HG03045 (cell line): ENCODE results near the gene LBH.

Experiments used
- ATAC-seq: cut with Tn5 transposase; IDR thresholded peaks from one replicate; pipeline ENCODE4 v1.9.1; 2021; ENCODE audit warnings: mild to moderate bottlenecking, moderate library complexity; ENCODE audit not compliant: unreplicated experiment

LBH gene

GRCh38 chr2:30231212-30231995 is at the start of gene LBH:
Gene LBH, plus strand, starts transcription at chr2:30231534. Its CDS starts 205 bp downstream, at chr2:30231739.
- peak; percentile 46 for ATAC-seq

DNA sequence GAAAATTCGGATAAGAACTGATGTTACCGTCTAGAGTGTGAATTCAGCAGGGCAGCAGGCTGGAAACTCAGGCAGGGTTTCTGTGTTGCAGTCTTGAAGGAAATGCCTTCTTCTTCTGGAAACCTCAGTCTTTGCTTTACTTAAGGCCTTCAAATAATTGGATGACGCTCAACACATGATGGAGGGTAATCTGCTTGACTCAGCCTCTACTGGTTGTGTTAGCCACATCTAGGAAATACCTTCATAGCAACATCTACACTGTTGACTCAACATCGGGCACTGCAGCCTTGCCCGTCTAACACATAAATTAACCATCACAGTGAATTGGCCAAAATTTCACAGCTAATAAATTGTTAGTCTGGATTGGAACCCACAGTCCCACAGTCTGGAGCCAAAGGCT is 47.3 kb upstream of the LBH start:
- no peak for ATAC-seq

- ATAC-seq = no peak
Observed at GRCh38 chr2:30185178-30185577, 46.2 kb upstream of the LBH start.

- no peak for ATAC-seq
Observed at GRCh38 chr2:30188292-30188691, 43.0 kb upstream of the LBH start.

- ATAC-seq = no peak
Observed at GRCh38 chr2:30190637-30191036, 40.7 kb upstream of the LBH start.

- ATAC-seq = no peak
Observed at GRCh38 chr2:30191107-30191506, 40.2 kb upstream of the LBH start.

DNA sequence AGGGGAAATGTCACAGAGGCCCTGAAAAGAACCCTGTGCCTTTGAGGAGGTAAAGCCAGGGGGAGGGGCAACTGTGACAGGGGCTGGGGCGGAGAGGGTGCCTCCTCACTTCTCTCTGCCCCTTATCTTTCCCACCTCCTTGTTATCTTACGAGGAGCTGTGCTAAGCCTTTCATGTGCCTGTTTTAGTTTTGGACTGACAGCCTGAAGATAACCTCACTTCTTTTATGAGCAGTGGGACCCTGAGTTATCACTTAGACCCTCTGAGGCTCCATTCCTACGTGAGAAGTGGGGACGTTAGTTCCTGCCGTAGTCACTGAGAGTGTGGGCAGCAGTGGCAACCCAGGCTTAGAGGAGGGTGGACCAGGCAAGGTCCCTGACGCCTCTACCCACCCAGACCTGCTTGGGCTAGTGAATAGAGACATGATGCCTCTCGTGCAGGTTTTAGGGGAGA is 39.5 kb upstream of the LBH start:
- ATAC-seq = no peak

GRCh38 chr2:30192314-30192713 is 39.0 kb upstream of the LBH start:
- ATAC-seq = no peak

- no peak for ATAC-seq
Observed at GRCh38 chr2:30193104-30193681, 38.1 kb upstream of the LBH start.

DNA sequence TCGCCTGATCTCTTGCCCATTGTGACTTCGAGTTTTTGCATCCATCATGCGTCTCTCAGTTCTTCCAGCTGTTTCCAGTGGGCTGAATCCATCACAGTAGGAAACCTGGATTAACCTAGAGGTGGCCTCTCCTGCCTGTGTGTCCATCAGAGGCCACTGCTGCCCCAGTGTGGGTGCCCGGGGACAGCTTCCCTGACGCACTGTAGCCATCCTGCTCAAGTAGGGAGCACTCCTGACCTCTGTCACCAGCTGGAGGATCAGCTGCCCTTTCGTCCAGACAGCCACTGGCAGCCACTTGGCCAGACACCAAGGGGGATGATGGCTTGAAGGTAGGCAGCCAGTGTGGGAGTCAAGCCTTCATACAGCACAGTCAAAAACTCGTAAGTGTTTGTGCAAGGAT is 36.9 kb upstream of the LBH start:
- no peak for ATAC-seq

DNA sequence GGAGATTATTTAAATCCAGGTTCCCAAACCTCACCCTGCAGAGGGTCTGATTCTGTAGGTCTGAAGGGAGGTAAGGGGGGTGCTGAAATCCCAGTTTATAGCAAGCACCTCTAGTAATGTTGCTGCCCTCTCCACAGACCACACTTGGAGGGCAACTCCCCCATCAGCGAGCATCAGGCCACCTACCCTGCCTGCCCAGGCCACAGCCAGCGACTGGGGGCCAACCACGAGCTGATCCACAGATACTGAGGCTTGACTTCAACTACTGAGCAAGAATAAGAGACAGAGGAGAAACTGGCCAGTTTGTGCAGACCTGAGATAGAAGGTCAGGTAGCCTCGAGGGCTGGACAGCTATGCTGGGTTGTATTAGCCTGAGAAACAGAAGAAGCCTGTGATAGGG is 36.3 kb upstream of the LBH start:
- ATAC-seq = no peak

- no peak for ATAC-seq
Observed at GRCh38 chr2:30197570-30198192, 33.7 kb upstream of the LBH start.

- no peak for ATAC-seq
Observed at GRCh38 chr2:30201990-30202389, 29.3 kb upstream of the LBH start.

DNA sequence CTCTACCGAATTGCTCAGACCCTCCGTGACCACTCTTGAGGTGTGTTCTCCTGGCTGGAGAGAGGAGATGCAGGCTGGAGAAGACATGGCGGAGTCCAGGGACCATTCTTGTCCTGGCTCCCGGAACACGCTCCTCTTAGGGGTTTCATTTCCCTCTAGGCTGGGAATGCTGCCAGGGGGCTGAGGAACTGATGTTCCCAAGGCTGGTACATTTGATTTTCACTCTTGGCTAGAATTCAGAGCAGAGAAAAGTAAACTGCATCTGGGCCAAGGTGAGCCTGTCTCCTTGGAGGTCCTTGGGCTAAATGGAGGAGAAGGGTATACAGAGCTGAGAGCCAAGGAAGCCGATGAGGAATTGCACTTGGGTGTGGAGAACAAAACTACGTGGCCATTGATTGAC is 28.2 kb upstream of the LBH start:
- ATAC-seq = no peak

DNA sequence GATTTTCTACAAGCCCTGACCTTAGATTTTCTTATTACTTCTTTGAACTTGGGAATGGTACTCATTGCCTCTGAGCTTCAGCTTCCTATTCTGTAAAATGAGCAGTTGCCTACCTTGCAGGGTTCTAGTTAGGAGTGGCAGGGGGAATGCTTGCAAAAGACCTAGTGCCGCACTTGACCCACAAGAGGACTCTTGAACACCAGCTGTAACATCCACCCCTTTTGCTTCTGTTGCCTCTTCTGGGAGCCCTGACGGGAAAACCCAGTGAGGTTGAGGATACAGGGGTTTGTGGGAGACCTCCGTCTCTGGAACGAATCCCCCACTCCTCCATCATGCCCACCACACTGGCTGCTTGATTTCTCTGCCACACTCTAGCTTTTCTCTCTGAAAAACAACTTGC is 27.1 kb upstream of the LBH start:
- no peak for ATAC-seq

GRCh38 chr2:30205456-30205855 is 25.9 kb upstream of the LBH start:
- ATAC-seq = no peak

DNA sequence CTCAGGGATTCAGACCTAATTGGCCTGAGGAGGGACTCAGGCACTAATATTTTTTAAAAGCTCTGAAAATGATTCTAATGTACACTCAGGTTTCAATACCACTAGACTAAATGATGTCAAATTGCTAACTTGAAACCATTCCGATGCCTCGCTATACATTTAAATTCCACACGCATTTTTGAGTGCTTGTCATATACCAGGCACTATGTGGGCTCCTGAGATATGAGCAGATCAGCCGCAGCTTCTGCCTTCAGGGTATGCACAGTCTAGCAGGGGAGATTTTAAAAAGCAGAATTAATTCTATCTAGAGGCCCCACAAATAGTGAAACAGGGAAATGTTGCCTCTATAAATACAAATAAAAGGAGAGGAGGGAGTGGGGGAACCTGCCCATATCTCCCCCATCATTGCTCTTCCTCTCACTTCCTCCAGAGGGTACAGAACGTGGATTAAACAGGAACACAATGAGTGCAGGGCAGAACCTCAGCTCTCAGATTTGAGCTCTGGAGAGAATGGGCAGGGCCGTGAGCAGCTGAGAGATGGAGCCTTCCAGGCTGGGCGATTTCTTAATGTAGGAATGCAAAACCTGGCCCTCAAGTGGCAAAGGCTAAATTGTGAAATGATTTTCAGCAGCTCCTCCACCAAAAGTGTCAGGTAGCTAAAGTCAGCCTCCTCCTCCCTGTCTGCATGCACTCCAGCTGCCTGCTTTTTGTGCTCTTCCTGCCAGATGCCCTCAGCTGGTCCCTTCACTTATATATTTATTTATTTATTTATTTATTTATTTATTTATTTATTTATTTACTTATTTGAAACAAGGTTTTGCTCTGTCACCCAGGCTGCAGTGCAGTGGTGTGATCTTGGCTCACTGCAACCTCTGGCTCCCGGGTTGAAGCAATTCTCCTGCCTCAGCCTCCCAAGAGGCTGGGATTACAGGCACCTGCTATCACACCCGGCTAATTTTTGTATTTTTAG is 24.6 kb upstream of the LBH start:
- no peak for ATAC-seq

- no peak for ATAC-seq
Observed at GRCh38 chr2:30208453-30208852, 22.9 kb upstream of the LBH start.

DNA sequence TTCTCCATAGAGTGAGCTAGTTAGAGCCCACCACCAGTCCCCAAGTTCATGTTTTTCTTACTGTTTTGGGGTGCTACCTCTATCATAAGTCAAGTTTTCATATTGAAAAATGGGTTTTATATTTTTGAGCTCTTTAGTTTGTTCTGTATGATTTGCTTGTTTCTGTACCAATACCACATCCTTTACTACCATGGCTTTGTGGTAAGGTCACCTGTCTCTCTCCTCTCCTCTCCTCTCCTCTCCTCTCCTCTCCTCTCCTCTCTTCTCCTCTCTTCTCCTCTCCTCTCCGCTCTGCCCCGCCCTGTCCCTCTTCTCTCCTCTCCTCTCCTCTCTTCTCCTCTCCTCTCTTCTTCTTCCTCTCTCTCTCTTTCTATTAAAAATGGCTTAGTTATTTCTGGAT is 22.1 kb upstream of the LBH start:
- no peak for ATAC-seq

DNA sequence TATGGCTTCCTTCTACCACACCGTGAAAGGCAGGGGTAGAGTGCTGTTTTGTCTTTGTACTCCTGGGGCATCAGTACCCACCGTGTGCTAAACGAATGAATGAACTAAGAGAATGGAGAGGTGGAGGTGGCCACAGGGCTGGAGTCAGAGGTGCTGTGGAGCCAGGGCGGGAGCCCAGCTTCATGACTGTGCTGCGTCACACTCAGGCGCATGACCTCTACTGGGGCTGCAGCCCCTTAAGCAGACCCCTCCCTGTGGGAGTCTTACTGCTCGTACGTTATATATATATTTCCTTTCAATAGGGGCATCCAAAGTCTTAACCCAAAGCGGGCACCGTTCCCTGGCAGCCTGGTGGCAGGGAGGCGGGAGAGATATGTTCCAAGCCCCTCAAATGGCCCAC is 18.0 kb upstream of the LBH start:
- ATAC-seq = no peak

GRCh38 chr2:30213907-30214463 is 17.3 kb upstream of the LBH start:
- ATAC-seq = no peak
